ENCODE results near the gene DOK4.

DOK4 gene

GRCh38 chr16:57485916-57486857 is at the start of gene DOK4:
Gene DOK4, minus strand, starts transcription at chr16:57486493. Its CDS starts 6,986 bp downstream, at chr16:57479507.
- H3K36me3 ChIP-seq, result no peaks in the 10 kb centered on the region
- no peaks in the 10 kb centered on the region for H3K27me3 ChIP-seq
- H3K9me3 ChIP-seq, result no peaks in the 10 kb centered on the region
- intact Hi-C loops (cut with DNase I; ENCODE audit: low total_unique reads), result no loop called here
- TF ChIP-seq CTCF (IDR thresholded peaks at IDR 0.05), result no peak
- DNase-seq, result peak; percentile 74 to 91
- peaks cover 0 to 34% (median 28%) of the 10 kb centered on the region in 4 donors for H3K4me1 ChIP-seq
- H3K27ac ChIP-seq, result peak within 1 kb of the TSS; percentile 86 to 94
- peak within 1 kb of the TSS; percentile 75 to 90 for H3K4me3 ChIP-seq

- H3K27me3 ChIP-seq, result no peaks in the 10 kb centered on the region
- no peaks in the 10 kb centered on the region for H3K36me3 ChIP-seq
- DNase-seq, result peak; percentile 90 to 97
- intact Hi-C loops (cut with DNase I; ENCODE audit: low total_unique reads), result loop anchor here (10.0 kb wide), 1 partner anchor 231 kb away; no protein-coding TSS in a partner anchor
- H3K4me1 ChIP-seq, result peaks cover 0 to 52% (median 39%) of the 10 kb centered on the region in 4 donors
- TF ChIP-seq CTCF (IDR thresholded peaks at IDR 0.05), result peak in 1 of 2 experiments; percentile 9
- no peaks in the 10 kb centered on the region for H3K9me3 ChIP-seq
- H3K27ac ChIP-seq, result peak overlapping the region; percentile 86 to 91
- peak overlapping the region; percentile 78 to 89 for H3K4me3 ChIP-seq
Observed at GRCh38 chr16:57535680-57536305, 49.5 kb upstream of the DOK4 start.

GRCh38 chr16:57534881-57535658 is 48.8 kb upstream of the DOK4 start:
- H3K27ac ChIP-seq, result peak overlapping the region; percentile 86 to 91
- DNase-seq, result peak in 1 of 2 donors; percentile 70

GRCh38 chr16:57534337-57534880 is 48.1 kb upstream of the DOK4 start:
- peak overlapping the region; percentile 86 to 91 for H3K27ac ChIP-seq
- no peak for DNase-seq
- peaks cover 0 to 66% (median 50%) of the 10 kb centered on the region in 4 donors for H3K4me1 ChIP-seq
- no peaks in the 10 kb centered on the region for H3K36me3 ChIP-seq
- TF ChIP-seq CTCF (IDR thresholded peaks at IDR 0.05), result no peak
- no peaks in the 10 kb centered on the region for H3K27me3 ChIP-seq
- intact Hi-C loops (cut with DNase I; ENCODE audit: low total_unique reads), result loop anchor here (10.0 kb wide), 1 partner anchor 230 kb away; no protein-coding TSS in a partner anchor
- no peaks in the 10 kb centered on the region for H3K9me3 ChIP-seq
- no peak overlapping the region for H3K4me3 ChIP-seq

More at GRCh38 chr16:57534881-57535658, 48.8 kb upstream of the DOK4 start:
- no peak for TF ChIP-seq CTCF (IDR thresholded peaks at IDR 0.05)
- intact Hi-C loops (cut with DNase I; ENCODE audit: low total_unique reads), result loop anchor here (10.0 kb wide), 1 partner anchor 230 kb away; no protein-coding TSS in a partner anchor
- Histone ChIP-seq H3K36me3 (no peaks in the 10 kb centered on the region), H3K4me1 (peaks cover 0 to 59% (median 45%) of the 10 kb centered on the region in 4 donors), H3K4me3 (peak overlapping the region; percentile 78 to 89), H3K27me3 (no peaks in the 10 kb centered on the region), H3K9me3 (no peaks in the 10 kb centered on the region)
